Heart left ventricle (tissue), 16 donors: ENCODE results near the gene SUPT4H1. TPM values are rescaled to one million over a fixed set of nuclear protein-coding genes. Genes with fewer than 3 reads are reported as not detected.

Experiments
- ATAC-seq, 4 donors: fragments of 200-7000 bp; cut with Tn5 transposase; one replicate each; pipeline ENCODE4 v1.9.1; 2020 to 2022; ENCODE audit warnings: moderate library complexity in 4 of 4, mild to moderate bottlenecking in 3 of 4, moderate number of reproducible peaks in 1 of 4
- DNase-seq, 5 donors: peaks; one replicate each; pipeline ENCODE4 v3.0.0-alpha.2; 2020
- H3K27ac ChIP-seq, 12 donors: fragments of 200-600 bp; sonication (generic) in 4 of 12; one replicate each; pipeline versions ENCODE4 v1.5.0 to v1.8.0; 2016 to 2022; ENCODE audit warnings: mild to moderate bottlenecking in 2 of 12
- H3K27me3 ChIP-seq, 9 donors: fragments of 200-600 bp; sonication (generic) in 2 of 9; one replicate each; pipeline versions ENCODE4 v1.5.1 to v1.8.0; 2016 to 2022; ENCODE audit warnings: mild to moderate bottlenecking in 3 of 9
- H3K36me3 ChIP-seq, 9 donors: fragments of 200-600 bp; sonication (generic) in 2 of 9; one replicate each; pipeline versions ENCODE4 v1.5.0 to v1.8.0; 2018 to 2022; ENCODE audit warnings: mild to moderate bottlenecking in 2 of 9
- H3K4me1 ChIP-seq, 12 donors: fragments of 200-600 bp; sonication (generic) in 4 of 12; one replicate each; pipeline versions ENCODE4 v1.5.0 to v1.8.0; 2016 to 2022; ENCODE audit warnings: mild to moderate bottlenecking in 3 of 12
- H3K4me3 ChIP-seq, 12 donors: fragments of 200-600 bp; sonication (generic) in 4 of 12; one replicate each; pipeline versions ENCODE4 v1.5.0 to v1.8.0; 2017 to 2022; ENCODE audit warnings: mild to moderate bottlenecking in 9 of 12, moderate library complexity in 4 of 12
- H3K9me3 ChIP-seq, 12 donors: fragments of 200-600 bp; sonication (generic) in 4 of 12; one replicate each; pipeline versions ENCODE4 v1.5.0 to v1.8.0; 2016 to 2022; ENCODE audit warnings: mild to moderate bottlenecking in 1 of 12
- POLR2A ChIP-seq, 2 donors: fragments of 450-650 bp; IDR thresholded peaks; one replicate each; pipeline ENCODE4 v1.6.1; 2017; ENCODE audit warnings: antibody characterized with exemption in 2 of 2, mild to moderate bottlenecking in 2 of 2, moderate library complexity in 2 of 2
- WGBS, 4 donors: extraction: QIAGEN DNeasy Blood & Tissue Kit in 2 of 4; methylation state at CpG; one replicate each; pipeline versions ENCODE4 v1.1.5 to v1.1.7; 2013 to 2018; 5-methylcytosine and 5-hydroxymethylcytosine counted together
- intact Hi-C, 10 donors: fragments of 100-400 bp; cut with DNase I; formaldehyde crosslinking; loops; one replicate each; pipeline versions ENCODE4 v1.11.1 to v1.14.2; 2022
- polyA plus RNA-seq, 2 donors: library from polyadenylated mRNA; stranded (reverse); fragments of 200-250 nt; gene quantifications; one replicate each; pipeline ENCODE4 v1.2.3, GENCODE V29; 2013
- total RNA-seq, 9 donors: library from RNA; depleted of rRNA in 2 of 9; stranded (reverse); fragments of >200 nt in 2 of 9; fragmentation: NEBNext Ultra II Directional in 3 of 9; extraction: Animal tissue kit (Norgen Biotek cat#: 25700) in 3 of 9; gene quantifications; one replicate each; pipeline versions ENCODE4 v1.1.0 to v1.2.4, GENCODE V29; 2016 to 2023
- TF ChIP-seq, protein P1 (sequence below), 12 donors: fragments of 200-600 bp; sonication (generic) in 4 of 12; IDR thresholded peaks; one replicate each; pipeline versions ENCODE4 v1.5.0 to v1.8.0; 2018 to 2022; ENCODE audit warnings: antibody characterized with exemption in 12 of 12, mild to moderate bottlenecking in 5 of 12
- donor health status: ischemic (EF 13 %, LVEDD 7.1; RV severe dilation, severe dysfunction).
- donor health status: healthy with polysubstance abuse.
- donor health status: DM: no; HTN: yes; CAD: no.
- donor health status: DM: no; HTN: no; CAD: no.
- donor health status: ischemic (EF 25% LVEDD 6.9; RV normal size, moderate dysfunction).
- donor health status: ischemic (EF 25% LVEDD 5.7; RV mildly dilated, moderate dysfunction).
- donor health status: healthy.
- donor health status: DM: yes; HTN: yes; CAD: no.
- donor health status: ischemic (EF 35%, LVEDD 5.7; RV mildly dilated, moderate dysfunction).
- donor health status: nonischemic (EF 11% LVEDD 7.7; RV severe dilation, severe dysfunction).
- donor health status: DM: yes; HTN: yes; CAD: no.
- donor health status: PGD.
- donor health status: ischemic (EF 29% LVEDD 5.4; RV normal size, mild dysfunction).
- donor health status: nonischemic (EF 23%, LVEDD 6.1; RV moderate dilation, normal function).

Gene SUPT4H1
- total and polyA plus RNA-seq, 11 donors, result 44.1 to 92.7 (median 58.0) TPM

DNA sequence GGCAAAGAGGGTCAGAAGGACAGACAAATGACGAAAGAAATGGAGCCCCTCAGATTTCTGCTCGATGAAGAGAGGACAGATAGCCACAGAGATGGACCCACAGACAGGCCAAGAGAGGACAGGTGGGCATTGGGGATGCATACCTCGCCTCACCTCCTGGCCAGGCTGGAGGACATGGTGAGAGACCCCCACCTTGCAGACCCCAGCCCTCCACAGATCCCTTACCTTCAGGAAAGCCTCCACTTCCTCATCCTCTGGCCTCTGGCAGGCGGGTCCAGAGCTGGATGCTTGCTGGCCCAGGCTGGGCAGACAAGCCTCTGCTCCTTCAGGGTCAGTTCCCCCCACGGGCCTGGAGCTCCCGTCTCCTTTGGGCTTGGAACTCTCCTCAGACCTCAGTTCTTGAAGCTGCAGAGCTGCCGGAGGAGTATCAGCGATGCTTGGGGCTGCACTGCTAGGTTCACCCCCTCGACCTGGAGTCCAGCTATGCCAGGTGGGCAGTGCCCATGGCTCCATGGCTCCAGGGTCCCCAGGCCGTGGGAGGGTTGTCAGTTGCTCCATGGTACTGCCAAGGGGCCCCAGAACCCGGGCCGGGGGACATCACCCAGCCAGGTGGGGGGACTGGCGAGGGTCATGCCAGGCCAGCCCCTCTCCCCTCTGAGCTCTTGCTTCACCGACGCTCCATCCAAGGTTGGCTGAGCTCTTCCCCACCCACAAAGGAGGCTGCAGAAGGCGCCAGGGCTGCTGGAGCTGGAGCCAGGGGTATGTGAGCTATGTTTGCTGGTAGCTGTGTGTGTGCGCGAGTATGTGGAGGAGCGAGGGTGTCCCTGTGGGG is 24.4 kb downstream of the SUPT4H1 start:
- no peak overlapping the region for H3K4me3 ChIP-seq
- peaks cover 0 to 26% (median 0%) of the 10 kb centered on the region in 12 donors for H3K4me1 ChIP-seq
- DNase-seq, result peak in 2 of 5 donors; percentile 15 to 63
- WGBS, 4 donors, result 63 to 67% (median 64%) methylated on average over 6 to 19 of the region's 19 CpGs
- no peak for ATAC-seq
- intact Hi-C loops, result loop anchor here in 3 of 10 donors (10.0 kb wide), 1 partner anchor 87 kb away; the partner anchor contains the start of gene RNF43 (in 3 of the 3)
- H3K27me3 ChIP-seq, result peaks cover 0 to 49% (median 14%) of the 10 kb centered on the region in 9 donors
- peak overlapping the region in 1 of 12 donors; percentile 37 for H3K27ac ChIP-seq
- peaks cover 0 to 15% (median 0%) of the 10 kb centered on the region in 9 donors for H3K36me3 ChIP-seq
- TF ChIP-seq, protein P1, sequence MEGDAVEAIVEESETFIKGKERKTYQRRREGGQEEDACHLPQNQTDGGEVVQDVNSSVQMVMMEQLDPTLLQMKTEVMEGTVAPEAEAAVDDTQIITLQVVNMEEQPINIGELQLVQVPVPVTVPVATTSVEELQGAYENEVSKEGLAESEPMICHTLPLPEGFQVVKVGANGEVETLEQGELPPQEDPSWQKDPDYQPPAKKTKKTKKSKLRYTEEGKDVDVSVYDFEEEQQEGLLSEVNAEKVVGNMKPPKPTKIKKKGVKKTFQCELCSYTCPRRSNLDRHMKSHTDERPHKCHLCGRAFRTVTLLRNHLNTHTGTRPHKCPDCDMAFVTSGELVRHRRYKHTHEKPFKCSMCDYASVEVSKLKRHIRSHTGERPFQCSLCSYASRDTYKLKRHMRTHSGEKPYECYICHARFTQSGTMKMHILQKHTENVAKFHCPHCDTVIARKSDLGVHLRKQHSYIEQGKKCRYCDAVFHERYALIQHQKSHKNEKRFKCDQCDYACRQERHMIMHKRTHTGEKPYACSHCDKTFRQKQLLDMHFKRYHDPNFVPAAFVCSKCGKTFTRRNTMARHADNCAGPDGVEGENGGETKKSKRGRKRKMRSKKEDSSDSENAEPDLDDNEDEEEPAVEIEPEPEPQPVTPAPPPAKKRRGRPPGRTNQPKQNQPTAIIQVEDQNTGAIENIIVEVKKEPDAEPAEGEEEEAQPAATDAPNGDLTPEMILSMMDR (IDR thresholded peaks at IDR 0.05), result no peak
- no peak for TF ChIP-seq POLR2A (IDR thresholded peaks at IDR 0.05)
- no peaks in the 10 kb centered on the region for H3K9me3 ChIP-seq

DNA sequence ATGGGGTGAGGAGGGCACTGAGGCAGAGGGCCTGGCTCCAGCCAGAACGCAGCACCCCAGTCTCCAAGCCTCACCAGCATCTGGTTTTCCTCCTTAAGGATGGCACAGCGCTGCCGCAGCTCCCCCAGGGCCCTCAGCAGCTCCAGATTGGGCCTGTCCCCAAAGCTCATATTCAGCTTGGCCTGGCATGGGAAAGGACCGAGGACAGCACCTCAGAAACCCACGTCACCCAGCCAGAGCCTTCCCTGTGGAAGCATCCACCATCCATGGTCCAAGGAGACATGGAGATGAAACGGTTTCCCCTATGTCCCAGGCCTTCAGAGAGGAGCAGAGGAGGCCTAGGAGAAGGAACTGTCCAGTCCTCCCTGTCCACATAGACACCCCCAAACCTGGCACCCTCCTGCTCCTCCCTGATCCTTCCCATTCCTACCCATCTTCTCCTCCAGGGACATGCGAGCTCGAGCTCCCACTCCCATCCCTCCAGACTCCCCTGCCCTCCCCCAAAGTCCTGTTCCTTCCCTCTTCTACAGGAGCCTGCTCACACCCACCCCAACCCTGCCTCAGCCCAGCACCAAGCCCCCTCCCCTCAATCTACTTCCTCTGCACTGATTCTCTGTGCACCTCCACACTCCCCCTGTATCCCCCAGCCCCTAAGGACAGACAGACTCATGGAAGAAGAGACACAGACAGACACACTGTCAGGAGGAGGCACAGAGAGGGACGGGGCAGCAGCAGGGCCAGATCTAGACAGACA is 25.2 kb downstream of the SUPT4H1 start:
- intact Hi-C loops, result loop anchor here in 3 of 10 donors (10.0 kb wide), 1 partner anchor 88 kb away; the partner anchor contains the start of gene RNF43 (in 3 of the 3)
- TF ChIP-seq POLR2A (IDR thresholded peaks at IDR 0.05), result no peak
- TF ChIP-seq, protein P1 (IDR thresholded peaks at IDR 0.05), result no peak
- Histone ChIP-seq H3K4me1 (peaks cover 0 to 26% (median 0%) of the 10 kb centered on the region in 12 donors), H3K36me3 (peaks cover 0 to 15% (median 0%) of the 10 kb centered on the region in 9 donors), H3K27ac (no peak overlapping the region), H3K27me3 (peaks cover 0 to 45% (median 12%) of the 10 kb centered on the region in 9 donors), H3K9me3 (no peaks in the 10 kb centered on the region), H3K4me3 (no peak overlapping the region)
- ATAC-seq (no peak), DNase-seq (peak in 2 of 5 donors; percentile 15 to 32)
- 70 to 83% (median 73%) methylated on average over 8 to 9 of the region's 9 CpGs for WGBS, 4 donors

DNA sequence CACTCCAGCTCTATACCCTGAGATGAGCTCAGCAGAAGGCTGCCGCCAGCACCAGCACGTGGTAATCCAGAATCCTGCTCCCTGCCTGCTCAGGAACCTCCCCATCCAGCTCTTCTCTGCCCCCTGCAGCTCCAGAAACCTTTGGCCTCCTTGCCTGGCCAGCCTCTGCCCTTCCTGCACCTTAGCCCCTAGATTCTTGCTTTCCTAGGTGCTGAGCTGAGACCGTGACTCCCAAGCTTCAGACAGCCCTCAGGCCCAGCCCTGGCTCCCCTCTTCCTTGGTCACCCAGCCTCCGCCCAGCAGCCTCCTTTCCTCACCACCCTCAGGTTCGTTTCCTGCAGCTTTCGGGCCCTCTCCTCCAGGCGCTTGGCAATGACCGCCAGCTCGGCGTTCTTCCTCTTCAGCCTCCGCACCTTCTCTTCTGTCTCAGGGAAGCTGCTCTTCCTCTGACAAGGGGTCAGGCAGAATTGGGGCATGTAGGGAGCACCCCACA is 26.0 kb downstream of the SUPT4H1 start:
- Histone ChIP-seq H3K4me3 (no peak overlapping the region), H3K9me3 (no peaks in the 10 kb centered on the region), H3K27me3 (peaks cover 0 to 44% (median 12%) of the 10 kb centered on the region in 9 donors), H3K4me1 (peaks cover 0 to 26% (median 0%) of the 10 kb centered on the region in 12 donors), H3K36me3 (peaks cover 0 to 14% (median 0%) of the 10 kb centered on the region in 9 donors), H3K27ac (no peak overlapping the region)
- 70 to 79% (median 76%) methylated on average over 11 of the region's 11 CpGs for WGBS, 4 donors
- intact Hi-C loops, result loop anchor here in 3 of 10 donors (10.0 kb wide), 1 partner anchor 89 kb away; the partner anchor contains the start of gene RNF43 (in 3 of the 3)
- peak in 2 of 5 donors; percentile 16 to 42 for DNase-seq
- TF ChIP-seq, protein P1 (IDR thresholded peaks at IDR 0.05), result no peak
- no peak for TF ChIP-seq POLR2A (IDR thresholded peaks at IDR 0.05)
- no peak for ATAC-seq
